Activated T-cell treated with anti-CD3 and anti-CD28 coated beads, Interleukin-2, amount 50 U/mL, for 1 hour (primary cell): Measurements from ENCODE around the gene ANKS1B.
A peak's percentile ranks its signal among the peaks of the same experiment; 100 is the strongest.

ENCODE experiments used
- DNase-seq: peaks from one replicate; pipeline ENCODE4 v3.0.0-alpha.2; 2020

Gene ANKS1B

DNA sequence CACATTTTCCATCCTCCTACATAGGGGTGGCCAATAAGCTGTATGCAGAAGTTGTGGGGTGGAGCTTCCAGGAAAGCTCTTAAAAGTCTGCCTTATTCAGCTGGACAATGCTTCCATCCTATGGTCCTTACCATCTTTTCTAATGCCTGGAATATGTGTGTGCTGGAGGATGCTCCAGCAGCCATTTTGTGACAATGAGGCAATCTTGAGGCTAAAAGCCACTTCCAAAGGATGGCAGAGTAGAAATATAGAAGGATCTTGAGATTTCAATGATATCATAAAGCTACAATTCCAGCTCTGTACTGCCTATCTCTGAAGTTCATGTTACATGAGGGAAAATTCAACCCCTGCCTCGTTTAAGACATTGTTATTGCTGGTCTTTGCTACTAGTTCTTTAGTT, 1244.0 kb downstream of the ANKS1B start:
- no peak for DNase-seq

DNA sequence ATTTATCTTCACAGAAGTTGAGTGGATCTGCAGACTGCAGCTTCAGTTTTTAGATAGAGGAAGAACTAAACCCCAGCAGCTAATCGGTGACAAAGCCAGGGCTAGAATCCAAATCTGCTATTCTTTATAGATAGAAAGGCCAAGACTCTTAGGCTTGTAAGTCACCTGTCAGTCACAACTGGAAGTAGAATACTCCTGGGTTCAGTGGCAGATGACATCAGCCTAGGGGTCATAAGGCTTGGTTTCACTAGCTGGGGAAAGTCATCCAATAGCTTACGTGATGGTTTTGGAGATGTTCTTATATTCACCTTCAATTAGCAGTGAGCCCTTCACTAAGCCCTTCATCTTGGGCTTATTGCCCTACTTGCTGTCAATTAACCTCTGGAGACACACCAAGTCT, 1246.2 kb downstream of the ANKS1B start:
- no peak for DNase-seq

DNA sequence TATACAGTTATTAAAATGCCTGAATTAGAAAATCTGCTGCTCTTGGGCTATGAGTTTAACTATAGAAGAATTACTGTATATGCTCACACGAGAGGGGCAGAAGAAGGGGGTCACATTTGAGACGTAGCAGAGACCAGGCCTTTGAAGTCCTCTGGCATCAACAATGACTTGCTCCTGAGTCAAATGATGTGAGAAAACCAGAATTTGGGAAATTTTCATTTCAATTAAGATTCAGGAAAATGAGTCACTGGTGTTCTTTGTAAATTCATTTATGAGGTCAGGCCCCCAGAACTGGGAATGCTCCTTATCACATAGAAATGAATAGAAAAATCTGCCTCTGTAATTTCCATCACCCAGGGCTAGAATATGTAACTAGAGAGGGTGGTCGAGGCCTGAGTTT, 1246.7 kb downstream of the ANKS1B start:
- DNase-seq, result no peak

DNA sequence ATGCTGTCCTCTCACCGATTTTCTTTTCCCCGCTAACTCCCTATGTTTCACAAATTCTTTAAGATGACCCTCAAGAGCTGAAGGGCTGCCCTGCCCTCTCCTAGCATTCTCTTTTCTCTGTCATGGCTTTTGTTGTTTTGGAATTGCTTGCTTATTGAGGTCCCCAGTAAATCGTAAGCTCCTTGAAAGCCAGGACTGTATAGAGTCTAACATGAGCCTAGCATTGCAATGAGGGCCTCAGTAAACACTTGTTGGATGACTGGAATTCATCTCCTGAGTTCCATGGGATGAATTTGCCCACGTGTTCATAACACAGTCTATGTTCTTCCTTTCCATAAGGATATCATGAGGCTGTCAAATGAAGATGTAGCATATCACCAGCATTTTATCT, 1247.4 kb downstream of the ANKS1B start:
- DNase-seq, result no peak

DNA sequence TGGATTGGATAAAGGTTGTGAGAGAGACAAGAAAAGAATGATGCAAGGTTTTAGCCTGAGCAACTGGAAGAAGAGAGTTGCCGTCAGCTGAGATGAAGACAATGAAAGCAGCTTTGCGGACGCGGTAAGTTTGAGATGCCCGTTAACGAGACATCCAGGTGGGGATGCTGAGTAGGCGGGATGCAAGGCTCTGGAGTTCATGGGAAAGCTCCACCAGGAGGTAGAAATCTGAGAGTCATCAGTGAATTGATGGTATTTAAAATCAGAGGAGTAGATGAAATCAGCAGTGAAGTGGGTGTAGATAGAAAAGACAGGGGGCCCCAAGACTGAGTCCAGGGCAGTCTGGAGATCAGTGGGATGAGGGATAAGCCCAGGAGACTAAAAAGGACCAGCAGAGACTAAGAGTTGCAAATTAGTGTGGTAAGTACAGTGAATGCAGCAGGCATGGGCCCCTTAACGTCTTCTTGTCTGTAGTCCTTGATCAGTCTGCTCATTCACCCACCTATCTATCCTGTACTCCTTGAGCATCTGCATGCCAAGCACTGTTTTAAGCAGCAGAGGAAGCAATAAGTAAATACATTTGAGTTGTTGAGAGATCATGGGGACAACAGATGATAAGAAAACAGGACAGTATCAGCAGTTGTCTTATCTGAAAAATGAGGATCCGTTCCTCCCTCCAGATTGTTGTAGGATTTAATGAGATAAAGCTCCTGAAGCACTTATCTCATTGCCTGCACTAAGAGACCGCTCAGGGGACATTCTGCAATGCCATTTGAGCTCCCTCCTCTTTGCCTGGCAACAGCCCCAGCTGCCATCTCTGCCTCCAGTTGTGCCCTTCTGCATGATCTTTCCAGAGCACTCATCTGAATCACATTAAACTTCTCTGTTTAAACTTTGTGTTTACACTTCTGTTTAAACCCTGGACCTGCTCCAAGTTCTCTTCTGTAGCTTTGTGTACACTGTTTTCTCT, 1248.1 kb downstream of the ANKS1B start:
- DNase-seq, result no peak

DNA sequence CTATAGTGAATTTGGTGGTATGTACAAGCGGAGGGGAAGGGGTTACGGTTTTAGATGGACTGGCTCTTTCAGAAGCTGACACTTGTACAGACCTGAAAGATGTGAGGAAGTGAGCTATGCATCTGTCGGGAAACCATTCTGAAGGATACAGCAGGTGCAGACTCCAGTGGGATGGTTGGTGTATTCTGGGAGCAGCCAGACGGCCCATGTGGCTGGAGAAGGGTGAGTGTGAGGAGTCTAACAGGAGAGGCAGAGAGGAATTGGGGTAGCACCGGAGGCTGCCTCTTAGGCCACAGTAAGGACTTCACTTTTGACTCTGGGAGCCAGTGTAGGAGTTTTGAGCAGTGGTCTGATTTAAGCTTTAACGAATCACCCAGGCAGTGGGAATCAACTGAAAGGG, 1248.9 kb downstream of the ANKS1B start:
- DNase-seq, result no peak

DNA sequence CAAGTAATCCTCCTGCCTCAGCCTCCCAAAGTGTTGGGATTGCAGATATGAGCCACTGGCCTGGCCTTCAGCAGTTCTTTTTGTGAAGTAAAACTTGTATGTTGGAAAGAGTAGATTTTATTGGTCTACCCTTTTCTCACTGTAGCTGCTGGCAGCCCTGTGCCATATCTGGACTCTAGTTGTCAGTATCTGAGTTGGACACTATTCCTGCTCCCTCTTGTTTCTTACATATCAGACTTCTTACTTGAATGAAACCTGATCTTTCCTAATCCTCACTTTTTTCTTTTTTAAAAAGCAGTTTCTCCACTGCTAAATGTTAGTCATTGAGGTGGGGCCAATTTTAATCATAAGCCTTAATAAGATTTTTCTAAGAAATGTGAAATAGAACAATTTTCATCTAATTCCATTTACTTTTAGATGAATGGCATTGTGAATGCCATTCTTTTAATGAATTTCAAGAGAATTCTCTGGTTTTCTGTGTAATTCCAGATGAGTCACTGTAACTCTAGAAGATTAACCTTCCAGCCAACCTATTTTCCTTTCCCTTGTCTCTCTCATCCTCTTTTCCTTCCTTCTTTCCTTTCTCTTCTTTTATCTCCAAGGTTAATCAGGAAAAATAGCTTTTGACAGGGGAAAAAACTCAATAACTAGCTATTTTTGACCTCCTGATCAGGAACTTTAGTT, 1250.9 kb downstream of the ANKS1B start:
- DNase-seq, result no peak

DNA sequence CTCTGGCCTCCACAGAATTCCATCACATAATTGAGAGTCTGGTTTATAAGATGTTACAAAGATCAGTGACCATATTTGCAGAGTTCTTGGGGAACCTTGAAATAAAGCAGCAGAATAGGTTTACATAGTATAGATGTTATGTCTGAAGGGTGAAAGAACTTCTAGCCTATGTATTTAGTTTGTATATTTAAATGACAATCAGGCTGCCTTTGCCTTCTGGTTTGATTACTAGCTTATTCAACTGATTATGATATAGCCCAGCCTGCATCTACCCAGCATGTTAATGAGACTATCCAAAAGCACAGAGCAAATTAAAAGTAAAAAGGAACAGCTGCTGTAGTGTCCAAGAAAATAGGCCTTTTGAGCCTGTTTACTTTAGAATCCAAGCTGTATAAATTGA, 1254.3 kb downstream of the ANKS1B start:
- no peak for DNase-seq

DNA sequence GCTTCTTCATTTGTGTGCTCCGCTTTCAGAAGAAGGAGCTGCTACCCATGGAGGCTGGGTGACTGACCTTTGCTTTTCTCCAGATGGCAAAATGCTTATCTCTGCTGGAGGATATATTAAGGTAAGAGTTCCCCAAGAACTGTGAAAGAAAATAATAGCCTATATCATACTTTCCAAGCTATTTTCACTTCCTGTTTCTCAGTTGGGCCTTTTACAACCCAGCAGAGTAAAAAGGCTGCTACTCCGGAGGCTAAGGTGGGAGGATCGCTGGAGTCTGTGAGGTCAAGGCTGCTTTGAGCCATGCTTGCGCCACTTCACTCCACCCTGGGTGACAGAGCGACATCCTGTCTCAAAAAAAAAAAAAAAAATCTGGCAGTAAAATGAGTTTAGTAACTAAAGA, 1257.5 kb downstream of the ANKS1B start:
- no peak for DNase-seq

DNA sequence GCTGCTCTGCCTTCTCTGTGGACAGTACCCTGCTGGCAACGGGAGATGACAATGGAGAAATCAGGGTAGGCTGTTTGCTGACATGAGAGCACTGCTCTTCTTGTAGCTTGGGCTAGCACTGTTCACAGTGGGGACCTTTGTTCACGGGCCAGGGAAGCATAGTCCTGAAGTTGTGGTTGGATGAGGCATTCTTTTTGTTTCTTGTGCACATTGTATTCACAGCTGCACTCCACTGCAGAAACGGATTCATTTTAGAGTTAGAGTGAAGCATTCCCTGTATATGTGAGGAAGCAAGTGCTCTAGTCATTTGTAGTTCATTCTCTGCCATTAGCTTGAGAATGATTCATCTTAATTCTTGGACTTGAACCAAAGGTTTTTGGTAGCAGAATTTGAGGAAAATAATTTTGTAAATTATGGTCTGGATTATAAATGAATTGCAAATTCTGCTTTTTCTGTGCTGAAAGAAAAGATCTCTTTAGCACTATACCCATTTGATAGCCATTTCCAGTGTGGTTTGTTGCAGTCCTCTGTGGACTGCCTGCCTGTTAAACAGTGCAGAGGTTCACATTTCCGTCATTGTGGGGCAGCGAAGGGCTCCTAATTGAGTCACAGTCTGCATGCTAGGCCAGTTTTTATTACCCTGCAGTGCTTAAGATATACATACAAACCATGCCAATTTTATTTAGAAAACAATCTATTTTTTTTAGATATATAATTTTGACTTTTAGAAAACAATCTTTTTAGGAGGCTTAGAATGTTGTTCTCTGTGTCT, 1259.1 kb downstream of the ANKS1B start:
- DNase-seq, result no peak

DNA sequence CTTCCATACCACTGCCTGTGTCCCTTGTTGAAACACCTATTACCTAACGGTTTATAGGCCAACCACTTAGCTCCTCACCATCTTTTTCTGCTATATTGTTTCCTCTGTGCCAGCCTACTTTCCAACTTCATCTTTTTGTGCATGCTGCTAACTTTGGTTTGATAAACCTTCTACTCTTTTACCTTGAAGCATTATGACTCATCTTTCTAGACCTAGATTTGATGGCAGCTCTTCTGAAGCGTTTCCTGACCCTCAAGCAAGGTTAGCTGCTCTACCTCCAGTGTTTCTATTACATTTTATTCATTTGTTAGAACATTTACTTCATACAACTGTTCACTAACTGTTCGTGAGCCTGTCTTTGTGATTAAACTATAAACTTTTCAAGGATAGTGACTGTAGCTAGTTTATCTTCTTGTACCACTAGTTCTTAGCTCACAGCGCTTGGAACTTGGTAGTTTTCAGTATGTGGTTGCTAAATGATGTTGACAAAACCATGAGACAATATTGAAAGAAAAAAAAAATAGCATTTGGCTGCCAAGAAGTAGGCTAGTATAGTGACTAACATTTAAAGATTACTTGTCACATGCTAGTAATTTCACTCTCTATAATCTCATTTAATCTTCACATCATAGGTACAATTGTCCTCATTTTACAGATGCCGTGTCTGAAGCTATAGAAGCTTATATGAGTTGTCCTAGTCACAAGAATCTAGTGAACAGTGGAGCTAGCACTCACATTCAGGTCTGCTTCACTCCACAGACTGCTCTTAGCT, 1260.2 kb downstream of the ANKS1B start:
- no peak for DNase-seq

DNA sequence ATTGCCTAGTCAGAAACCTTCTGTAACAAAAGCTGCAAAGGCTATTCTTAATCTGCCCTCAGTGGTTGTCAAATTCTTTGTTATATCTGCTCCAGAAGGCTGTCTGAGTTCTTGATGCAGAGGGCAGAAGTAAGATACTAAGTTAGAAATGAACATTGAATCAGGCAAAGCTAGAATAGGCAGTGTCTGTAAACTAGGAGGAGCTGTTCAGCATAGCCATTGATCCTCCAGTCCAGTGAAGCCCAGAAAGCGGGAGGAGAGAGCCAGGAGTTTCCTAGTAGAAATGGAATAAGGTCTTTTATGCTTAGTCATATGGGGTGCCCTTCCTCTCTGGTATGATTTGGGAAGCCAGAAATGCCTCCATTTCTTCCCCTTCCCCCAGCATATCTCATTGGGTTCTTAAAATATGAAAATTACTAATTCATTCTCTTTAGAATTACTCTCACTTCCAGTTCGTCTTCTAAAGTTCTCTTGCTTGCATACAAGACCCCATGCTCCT, 1263.5 kb downstream of the ANKS1B start:
- no peak for DNase-seq

DNA sequence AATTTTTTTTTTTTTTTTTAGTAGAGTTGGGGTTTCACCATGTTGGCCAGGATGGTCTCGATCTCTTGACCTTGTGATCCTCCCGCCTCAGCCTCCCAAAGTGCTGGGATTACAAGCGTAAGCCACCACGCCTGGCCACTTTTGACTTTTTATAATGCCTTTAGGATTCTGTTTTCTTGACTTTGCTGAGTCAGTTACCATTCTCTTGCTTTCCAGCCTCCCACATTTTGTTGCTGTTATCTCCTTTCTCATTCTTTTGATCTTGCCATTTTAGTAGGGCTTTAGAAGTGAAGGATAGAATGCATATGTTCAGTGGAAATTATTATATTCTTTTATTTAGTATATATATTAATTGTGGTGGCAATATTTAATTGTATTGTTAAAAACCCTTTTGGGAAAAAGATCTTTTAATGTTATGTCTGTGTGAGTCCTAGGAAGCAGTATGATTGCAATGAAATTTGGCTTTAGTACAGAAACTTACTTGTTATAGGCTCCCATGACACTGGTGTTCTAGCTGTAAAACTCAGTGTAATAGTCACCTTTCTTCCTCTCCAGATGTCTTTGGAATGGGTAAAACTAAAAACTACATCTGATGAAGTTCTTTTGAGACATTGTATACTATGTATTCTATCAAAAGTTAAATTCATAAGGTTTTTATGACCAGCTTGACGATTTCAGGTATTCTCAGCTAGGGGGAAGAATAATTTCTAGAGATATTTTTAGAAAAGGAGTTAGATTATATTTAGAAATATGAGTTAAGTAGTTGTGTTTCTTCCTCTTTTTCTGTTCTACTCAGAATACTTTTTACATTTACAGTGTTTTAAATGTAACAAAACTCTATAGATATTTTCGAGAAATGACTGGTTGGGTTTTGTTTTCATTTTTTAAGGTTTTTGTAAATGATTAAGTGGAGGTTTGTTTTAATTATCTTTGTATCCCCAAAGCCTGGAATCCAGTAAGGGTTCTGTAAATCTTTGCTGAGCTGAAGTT, 1264.9 kb downstream of the ANKS1B start:
- DNase-seq, result no peak

DNA sequence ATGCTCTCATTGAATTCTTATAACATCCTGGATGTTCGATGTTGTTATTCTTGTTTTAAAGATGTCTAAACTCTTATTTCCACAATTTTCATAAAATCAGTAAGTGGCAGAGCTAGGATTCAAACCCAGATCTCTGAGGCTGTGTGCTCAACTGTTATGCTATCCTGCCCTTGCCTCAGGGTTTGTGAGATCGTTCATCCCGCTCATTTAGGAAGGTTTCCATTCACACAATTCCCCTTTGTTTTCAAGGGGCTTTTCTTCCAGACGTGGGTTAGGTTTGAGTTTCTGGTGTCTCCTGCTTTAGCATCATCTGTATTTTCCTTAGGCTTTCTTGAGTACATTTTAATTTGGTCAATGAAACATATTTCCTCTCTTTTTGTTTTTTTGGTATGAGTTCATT, 1270.3 kb downstream of the ANKS1B start:
- no peak for DNase-seq

DNA sequence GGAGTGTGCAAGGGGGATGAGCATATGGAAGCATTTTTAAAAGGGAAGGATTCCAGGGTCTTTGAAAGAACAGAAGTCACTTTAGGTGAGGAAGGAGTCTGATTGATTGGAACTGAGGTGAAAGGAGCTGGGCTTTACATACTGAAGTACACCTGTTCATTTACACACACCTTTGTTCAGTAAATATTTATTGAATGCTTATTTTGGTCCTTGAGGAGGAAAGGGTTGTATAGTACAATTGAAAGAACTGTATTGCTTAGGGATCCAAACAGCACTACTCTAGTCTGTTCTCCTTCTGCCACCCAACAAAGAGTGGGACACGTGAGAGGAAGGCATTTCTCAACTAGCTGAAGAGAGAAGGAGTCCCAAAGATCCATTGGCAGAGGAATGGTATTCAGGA, 1275.7 kb downstream of the ANKS1B start:
- DNase-seq, result no peak

DNA sequence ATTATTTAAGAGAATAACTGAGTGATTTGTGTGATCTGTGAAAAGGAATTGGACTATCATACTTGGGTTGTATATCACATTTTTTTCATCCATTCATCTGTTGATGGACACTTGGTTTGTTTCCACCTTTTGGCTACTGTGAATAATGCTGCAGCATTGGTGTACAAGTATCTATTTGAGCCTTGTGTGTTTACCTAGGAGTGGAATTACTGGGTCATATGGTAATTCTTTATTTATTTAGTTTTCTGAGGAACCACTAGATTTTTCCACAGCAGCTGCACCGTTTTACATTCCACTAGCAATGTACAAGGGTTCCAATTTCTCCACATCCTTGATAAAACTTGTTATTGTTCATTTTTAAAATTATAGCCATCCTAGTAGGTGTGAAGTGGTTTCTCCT, 1283.6 kb downstream of the ANKS1B start:
- DNase-seq, result no peak

DNA sequence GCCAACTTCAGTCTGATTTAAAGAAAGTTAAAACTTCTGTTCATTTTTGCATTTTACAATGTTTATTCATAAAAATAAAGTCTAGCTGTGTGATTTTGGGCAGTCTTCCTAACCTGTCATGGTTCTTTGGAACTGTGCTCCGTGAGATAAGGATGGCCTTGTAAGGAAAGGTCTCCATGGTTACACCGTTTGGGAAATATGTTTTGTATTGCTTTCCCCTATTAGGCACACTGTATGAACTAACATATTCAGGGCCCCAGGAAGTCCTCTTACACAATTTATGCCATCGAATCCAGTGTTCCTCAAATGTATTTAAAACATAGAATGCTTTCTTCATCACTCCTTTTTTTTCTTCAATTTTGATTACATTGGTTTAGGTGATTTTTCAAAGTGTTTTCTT, 1285.2 kb downstream of the ANKS1B start:
- DNase-seq, result no peak

DNA sequence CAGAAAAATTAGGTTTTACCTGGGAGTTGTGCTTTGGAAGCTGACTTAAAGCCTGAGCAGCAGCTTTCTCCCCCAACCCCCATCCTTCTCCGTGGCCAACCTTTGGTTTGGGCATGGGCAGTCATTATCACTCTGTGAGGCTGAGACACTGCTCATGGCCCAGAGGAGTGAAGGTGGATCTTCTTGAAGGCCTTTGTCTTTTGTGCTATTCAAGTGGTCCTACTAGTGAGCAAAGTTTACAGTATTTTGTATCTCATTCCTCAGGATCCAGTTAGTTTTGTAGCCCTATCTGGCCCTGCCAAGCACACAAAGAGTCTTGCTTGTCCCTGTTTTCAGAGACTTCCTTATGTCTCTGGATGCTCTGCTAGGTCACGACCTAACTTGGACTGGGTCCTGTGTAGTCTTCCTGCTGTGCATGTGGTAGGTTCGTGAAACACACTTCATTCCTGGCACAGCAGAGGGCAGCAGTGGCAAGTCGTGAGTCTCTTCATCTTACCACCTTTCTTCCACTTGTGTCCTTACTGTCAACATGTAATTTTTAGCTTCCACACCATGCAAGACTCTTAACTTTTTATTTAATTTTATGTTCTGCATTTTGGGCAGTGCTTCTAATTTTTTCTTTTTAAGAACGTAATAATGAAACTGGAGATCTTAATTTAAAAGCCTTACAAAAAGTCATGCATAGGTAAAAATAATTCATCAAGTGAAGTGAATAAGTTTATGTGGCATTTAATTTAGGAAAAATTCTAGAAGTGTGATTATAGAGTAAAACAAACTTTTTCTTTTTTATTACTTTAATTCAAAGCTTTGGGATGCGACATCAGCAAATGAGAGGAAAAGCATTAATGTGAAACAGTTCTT, 1285.9 kb downstream of the ANKS1B start:
- peak; percentile 29 for DNase-seq

DNA sequence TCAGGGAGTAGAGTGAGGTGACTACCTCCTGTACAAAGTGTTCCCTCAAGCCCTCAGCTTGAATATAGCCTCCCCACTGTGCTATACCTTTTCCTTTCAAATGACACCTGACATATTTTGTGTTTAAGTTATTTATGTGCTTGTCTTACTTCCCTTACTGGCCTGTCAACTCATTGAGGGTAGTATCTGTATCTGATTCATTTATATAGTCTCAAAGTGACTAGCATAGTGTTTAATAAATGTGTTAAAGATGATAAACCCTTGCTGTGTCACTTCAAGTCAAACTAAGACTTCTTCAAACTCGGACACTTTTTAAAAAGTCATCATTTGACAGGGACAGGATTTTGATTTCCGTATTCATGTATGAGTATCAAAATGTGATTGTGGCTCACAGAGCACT, 1287.5 kb downstream of the ANKS1B start:
- DNase-seq, result no peak

DNA sequence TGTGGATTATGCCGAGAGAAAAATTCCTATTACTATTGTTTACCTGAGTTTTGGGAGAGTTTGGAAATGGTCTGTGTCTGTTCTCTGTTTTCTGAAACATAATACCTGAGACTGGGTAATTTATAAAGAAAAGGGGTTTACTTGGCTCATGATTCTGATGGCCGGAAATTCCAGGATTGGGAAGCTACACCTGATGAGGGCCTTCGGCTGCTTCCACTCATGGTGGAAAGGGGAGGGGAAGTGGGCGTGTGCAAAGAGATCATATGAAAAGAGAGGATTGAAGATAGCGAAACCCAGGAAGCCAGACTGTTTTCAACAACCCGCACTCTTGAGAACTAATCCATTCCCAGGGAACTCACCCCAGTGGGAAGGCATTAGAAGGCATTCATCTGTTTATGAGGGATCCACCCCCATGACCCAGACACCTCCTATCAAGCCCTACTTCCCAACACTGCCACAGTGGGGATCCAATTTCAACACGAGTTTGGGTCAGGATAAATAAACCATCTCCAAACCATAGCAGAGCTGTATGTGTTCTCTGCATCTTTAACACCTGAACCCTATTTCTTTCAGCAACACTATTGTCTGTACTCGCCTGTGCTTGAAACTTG, 1288.6 kb downstream of the ANKS1B start:
- no peak for DNase-seq
